ENCODE results near the gene MACROD1. TPM values are rescaled to one million over a fixed set of nuclear protein-coding genes. Genes with fewer than 3 reads are reported as not detected.

Gene MACROD1
- total and polyA plus RNA-seq, 2 of the 13 experiments (the other 11 are each of a cell fraction or from before 2014, with no cell fraction given): 23.1 to 34.5 TPM

GRCh38 chr11:64122411-64123410, 43.2 kb downstream of the MACROD1 start (continued):
- TF ChIP-seq EZH2 (conservative IDR thresholded peaks at IDR 0.05; ENCODE audit: low read depth, low read length): no peak
- TF ChIP-seq SRSF1 (optimal IDR thresholded peaks at IDR 0.05; ENCODE audit: low read depth, low read length): no peak
- no peak for TF ChIP-seq JARID2 (CRISPR knock-in tag; IDR thresholded peaks at IDR 0.05; ENCODE audit: insufficient replicate concordance)

GRCh38 chr11:64121663-64122410, 44.1 kb downstream of the MACROD1 start:
- H4K20me1 ChIP-seq (ENCODE audit: insufficient read depth, low read length): 0 out of 2 replicates have a peak, but pooled peaks cover 4% of the 10 kb centered on the region
- no peaks in the 10 kb centered on the region for H3K4me1 ChIP-seq (ENCODE audit: insufficient read depth, low read length)
- CTCF ChIA-PET (ENCODE audit: low intra/inter-chr PET ratio, low total read pairs): no interaction called here
- intact Hi-C loops (cut with micrococcal nuclease; ENCODE audit: unreplicated experiment): no loop called here
- H2AFZ ChIP-seq (ENCODE audit: low read length): no peak overlapping the region
- H3K9ac ChIP-seq (ENCODE audit: insufficient read depth, low read depth, low read length): no peak overlapping the region
- ATAC-seq (no peak), DNase-seq (ENCODE audit: low spot score) (no peak), FAIRE-seq (no peak)
- 95% methylated on average over 17 of the region's 19 CpGs for WGBS (ENCODE audit: low lambda C conversion rate)
- H3K4me3 ChIP-seq (replicated peaks in 1 of 3; ENCODE audit: insufficient read depth in 1 of 3, low read depth in 2 of 3, low read length in 3 of 3): no peak overlapping the region
- in situ Hi-C loops (cut with HindIII; ENCODE audit: extremely low pct_ligation_motif_present, low pct_unique_long_range_greater_than_20kb): no loop called here
- no TSS peak for BruUV-seq (replicated peaks)
- no peaks in the 10 kb centered on the region; a peak in 1 of 5 replicates for H3K36me3 ChIP-seq (replicated peaks in 1 of 2; ENCODE audit: control insufficient read depth in 1 of 2, insufficient read depth in 2 of 2, low read length in 2 of 2)
- POLR2A ChIA-PET: interaction anchor here (0.6 to 1.0 kb wide), 2 partner anchors 8 to 10 kb away, joined by 3 read pairs; no protein-coding TSS in a partner anchor
- no peak overlapping the region for H3K27ac ChIP-seq (ENCODE audit: extremely low read length, insufficient read depth, low read length)
- H3K27me3 ChIP-seq (ENCODE audit: control insufficient read depth in 1 of 2, insufficient read depth in 2 of 2, low read length in 2 of 2): no peaks in the 10 kb centered on the region
- no peaks in the 10 kb centered on the region for H3K9me3 ChIP-seq (ENCODE audit: low read length)
- H3K4me2 ChIP-seq (ENCODE audit: low read depth, low read length): no peak overlapping the region
- no peaks in the 10 kb centered on the region for H3K79me2 ChIP-seq (ENCODE audit: insufficient read depth, low read length)
- TF ChIP-seq PLRG1 (conservative IDR thresholded peaks at IDR 0.05): no peak
- no peak for TF ChIP-seq ZNF431 (CRISPR knock-in tag; IDR thresholded peaks at IDR 0.05; ENCODE audit: borderline replicate concordance, low read depth)
- TF ChIP-seq CREB3 (CRISPR knock-in tag; IDR thresholded peaks at IDR 0.05): no peak
- no peak for TF ChIP-seq KDM4B (CRISPR knock-in tag; IDR thresholded peaks at IDR 0.05)
- TF ChIP-seq ZNF546 (CRISPR knock-in tag; conservative IDR thresholded peaks at IDR 0.05): no peak
- no peak for TF ChIP-seq ZNF776 (CRISPR knock-in tag; IDR thresholded peaks at IDR 0.05)
- no peak for TF ChIP-seq HIVEP1 (CRISPR knock-in tag; IDR thresholded peaks at IDR 0.05)
- no peak for TF ChIP-seq ZNF609 (CRISPR knock-in tag; IDR thresholded peaks at IDR 0.05; ENCODE audit: borderline replicate concordance)
- no peak for TF ChIP-seq ZSCAN22 (CRISPR knock-in tag; IDR thresholded peaks at IDR 0.05)
- no peak for TF ChIP-seq ZNF7 (CRISPR knock-in tag; IDR thresholded peaks at IDR 0.05)
- no peak for TF ChIP-seq ZNF275 (CRISPR knock-in tag; IDR thresholded peaks at IDR 0.05; ENCODE audit: borderline replicate concordance)

Measured in HepG2 (cell line).